DOHH2 (cell line): ENCODE results near the gene IFT20.
"Not testable (repeated sequence)": the region's sequence is repeated elsewhere in the genome, so short reads cannot be mapped to it uniquely, and the experiment has no call there.

Experiments
- H3F3A ChIP-seq: fragments of 200-600 bp; sonication (generic), shearing (Covaris generic); 2 replicates; pipeline ENCODE4 v1.6.0; 2016; ENCODE audit warnings: antibody characterized with exemption, mild to moderate bottlenecking; ENCODE audit not compliant: control insufficient read depth, insufficient read depth
- H3K27ac ChIP-seq: fragments of 200-600 bp; sonication (generic); 2 replicates; pipeline ENCODE4 v1.5.1; 2014; ENCODE audit warnings: low read depth, mild to moderate bottlenecking, low read length, moderate library complexity
- H3K27me3 ChIP-seq: fragments of 200-600 bp; sonication (generic); 2 replicates; pipeline ENCODE4 v1.6.1; 2014; ENCODE audit warnings: mild to moderate bottlenecking, low read length, mixed read lengths; ENCODE audit not compliant: control insufficient read depth
- H3K36me3 ChIP-seq: fragments of 200-600 bp; sonication (generic); 2 replicates; pipeline ENCODE4 v1.6.1; 2014; ENCODE audit warnings: mild to moderate bottlenecking, low read length, moderate library complexity, mixed read lengths; ENCODE audit not compliant: control insufficient read depth
- H3K4me1 ChIP-seq: fragments of 200-600 bp; sonication (generic); 2 replicates; pipeline ENCODE4 v1.6.1; 2014; ENCODE audit warnings: mild to moderate bottlenecking, low read length, mixed read lengths; ENCODE audit not compliant: control insufficient read depth
- H3K4me2 ChIP-seq: fragments of 200-600 bp; sonication (generic); 2 replicates; pipeline ENCODE4 v1.6.0; 2014; ENCODE audit warnings: mild to moderate bottlenecking, low read length, moderate library complexity
- H3K4me3 ChIP-seq: fragments of 200-600 bp; sonication (generic); 2 replicates; pipeline ENCODE4 v1.5.1; 2014; ENCODE audit warnings: mild to moderate bottlenecking, low read length, mixed read lengths
- H3K79me2 ChIP-seq: fragments of 200-600 bp; sonication (generic); 2 replicates; pipeline ENCODE4 v1.6.1; 2014; ENCODE audit warnings: mild to moderate bottlenecking, low read length, mixed read lengths; ENCODE audit not compliant: control insufficient read depth
- H3K9me2 ChIP-seq: fragments of 200-600 bp; sonication (generic); replicated peaks from 2 replicates; pipeline ENCODE4 v1.6.1; 2014; ENCODE audit warnings: mild to moderate bottlenecking, low read length, mixed read lengths; ENCODE audit not compliant: control insufficient read depth
- H3K9me3 ChIP-seq: fragments of 200-600 bp; sonication (generic); 2 replicates; pipeline ENCODE4 v1.6.1; 2014; ENCODE audit warnings: antibody characterized with exemption, low read length, mixed read lengths; ENCODE audit not compliant: control insufficient read depth, insufficient read depth
- H4K20me1 ChIP-seq: fragments of 200-600 bp; sonication (generic); 2 replicates; pipeline ENCODE4 v1.6.0; 2014; ENCODE audit warnings: low read depth, mild to moderate bottlenecking, antibody characterized with exemption, low read length, moderate library complexity; ENCODE audit not compliant: control insufficient read depth, insufficient read depth
- CTCF ChIP-seq: fragments of 200-600 bp; sonication (generic); IDR thresholded peaks from one replicate; pipeline ENCODE4 v1.5.1; 2014; ENCODE audit warnings: antibody characterized with exemption, mild to moderate bottlenecking, low read depth, low read length; ENCODE audit not compliant: poor library complexity, severe bottlenecking
- EZH2phosphoT487 ChIP-seq: fragments of 200-600 bp; sonication (generic); IDR thresholded peaks from 2 replicates; pipeline ENCODE4 v1.6.1; 2017; ENCODE audit warnings: borderline replicate concordance, mild to moderate bottlenecking, antibody characterized with exemption, low read length, moderate library complexity, mixed read lengths

The IFT20 gene

GRCh38 chr17:28342313-28342712, 7.0 kb upstream of the IFT20 start:
- Histone ChIP-seq H3K4me3 (no peak overlapping the region), H3K4me1 (peaks cover 3% of the 10 kb centered on the region; the same call in 1 of the 2 replicates), H3K36me3 (peaks cover 52% of the 10 kb centered on the region)

GRCh38 chr17:28341516-28341915, 6.2 kb upstream of the IFT20 start:
- peaks cover 44% of the 10 kb centered on the region for H3K36me3 ChIP-seq
- no peak for TF ChIP-seq CTCF
- no peak for TF ChIP-seq EZH2phosphoT487
- no peak overlapping the region for H3K27ac ChIP-seq
- H3K27me3 ChIP-seq: no peaks in the 10 kb centered on the region
- 0 out of 2 replicates have a peak, but pooled peaks cover 2% of the 10 kb centered on the region for H3F3A ChIP-seq
- peaks cover 8% of the 10 kb centered on the region for H3K4me1 ChIP-seq
- no peaks in the 10 kb centered on the region for H3K9me3 ChIP-seq
- H3K9me2 ChIP-seq: no peaks in the 10 kb centered on the region
- peaks cover 21% of the 10 kb centered on the region for H3K79me2 ChIP-seq
- H3K4me3 ChIP-seq: no peak overlapping the region
- 0 out of 2 replicates have a peak, but pooled peaks cover 3% of the 10 kb centered on the region for H4K20me1 ChIP-seq
- H3K4me2 ChIP-seq: no peak overlapping the region

More at GRCh38 chr17:28342313-28342712, 7.0 kb upstream of the IFT20 start:
- Histone ChIP-seq H3K9me3 (no peaks in the 10 kb centered on the region), H3K27me3 (no peaks in the 10 kb centered on the region), H3F3A (peaks cover 7% of the 10 kb centered on the region; the same call in 1 of the 2 replicates), H3K27ac (no peak overlapping the region), H3K4me2 (no peak overlapping the region), H3K9me2 (no peaks in the 10 kb centered on the region), H4K20me1 (0 out of 2 replicates have a peak, but pooled peaks cover 3% of the 10 kb centered on the region), H3K79me2 (peaks cover 13% of the 10 kb centered on the region)
- no peak for TF ChIP-seq CTCF
- no peak for TF ChIP-seq EZH2phosphoT487

GRCh38 chr17:28340374-28340773, 5.1 kb upstream of the IFT20 start:
- H3K4me2 ChIP-seq: no peak overlapping the region
- no peaks in the 10 kb centered on the region for H3F3A ChIP-seq
- H3K27ac ChIP-seq: no peak overlapping the region
- H3K9me2 ChIP-seq: no peaks in the 10 kb centered on the region
- TF ChIP-seq CTCF: no peak
- no peak for TF ChIP-seq EZH2phosphoT487
- H3K36me3 ChIP-seq: peaks cover 33% of the 10 kb centered on the region
- no peak overlapping the region for H3K4me3 ChIP-seq
- no peaks in the 10 kb centered on the region for H3K27me3 ChIP-seq
- 0 out of 2 replicates have a peak, but pooled peaks cover 3% of the 10 kb centered on the region for H4K20me1 ChIP-seq
- H3K79me2 ChIP-seq: peaks cover 31% of the 10 kb centered on the region
- no peaks in the 10 kb centered on the region for H3K9me3 ChIP-seq
- H3K4me1 ChIP-seq: peaks cover 13% of the 10 kb centered on the region

- peaks cover 26% of the 10 kb centered on the region for H3K36me3 ChIP-seq
- no peak overlapping the region for H3K27ac ChIP-seq
- H3K9me3 ChIP-seq: no peaks in the 10 kb centered on the region
- H3K4me2 ChIP-seq: no peak overlapping the region
- H3K27me3 ChIP-seq: no peaks in the 10 kb centered on the region
- H3K4me3 ChIP-seq: no peak overlapping the region
- no peaks in the 10 kb centered on the region for H3F3A ChIP-seq
- no peaks in the 10 kb centered on the region for H3K9me2 ChIP-seq
- H3K4me1 ChIP-seq: peaks cover 17% of the 10 kb centered on the region
- 0 out of 2 replicates have a peak, but pooled peaks cover 3% of the 10 kb centered on the region for H4K20me1 ChIP-seq
- peaks cover 39% of the 10 kb centered on the region for H3K79me2 ChIP-seq
- TF ChIP-seq EZH2phosphoT487 (no peak), CTCF (no peak)
Observed at GRCh38 chr17:28339431-28339830, 4.2 kb upstream of the IFT20 start.

GRCh38 chr17:28338769-28339212, 3.5 kb upstream of the IFT20 start:
- H3K9me3 ChIP-seq, H4K20me1 ChIP-seq, H3K4me3 ChIP-seq, H3K27me3 ChIP-seq, H3K4me2 ChIP-seq, H3K27ac ChIP-seq, H3K9me2 ChIP-seq, H3F3A ChIP-seq: not testable (repeated sequence)
- Histone ChIP-seq H3K79me2 (peaks cover 39% of the 10 kb centered on the region), H3K4me1 (peaks cover 22% of the 10 kb centered on the region), H3K36me3 (peaks cover 19% of the 10 kb centered on the region)
